Retinal pigment epithelial cell (primary cell): ENCODE data around the gene RCOR1.

Experiments used
- DNase-seq: peaks from one replicate; pipeline ENCODE4 v3.0.0-alpha.2; 2010; ENCODE audit warnings: low read depth
- H3K4me3 ChIP-seq: 2 replicates; pipeline ENCODE4 v1.5.1; 2011; ENCODE audit warnings: mild to moderate bottlenecking, low read length, control low read depth, moderate library complexity
- TF ChIP-seq, protein P1 (sequence below): conservative IDR thresholded peaks from 2 replicates; pipeline ENCODE4 v1.5.1; 2011; ENCODE audit warnings: low read depth, low read length, control low read depth, inconsistent platforms

RCOR1 gene

DNA sequence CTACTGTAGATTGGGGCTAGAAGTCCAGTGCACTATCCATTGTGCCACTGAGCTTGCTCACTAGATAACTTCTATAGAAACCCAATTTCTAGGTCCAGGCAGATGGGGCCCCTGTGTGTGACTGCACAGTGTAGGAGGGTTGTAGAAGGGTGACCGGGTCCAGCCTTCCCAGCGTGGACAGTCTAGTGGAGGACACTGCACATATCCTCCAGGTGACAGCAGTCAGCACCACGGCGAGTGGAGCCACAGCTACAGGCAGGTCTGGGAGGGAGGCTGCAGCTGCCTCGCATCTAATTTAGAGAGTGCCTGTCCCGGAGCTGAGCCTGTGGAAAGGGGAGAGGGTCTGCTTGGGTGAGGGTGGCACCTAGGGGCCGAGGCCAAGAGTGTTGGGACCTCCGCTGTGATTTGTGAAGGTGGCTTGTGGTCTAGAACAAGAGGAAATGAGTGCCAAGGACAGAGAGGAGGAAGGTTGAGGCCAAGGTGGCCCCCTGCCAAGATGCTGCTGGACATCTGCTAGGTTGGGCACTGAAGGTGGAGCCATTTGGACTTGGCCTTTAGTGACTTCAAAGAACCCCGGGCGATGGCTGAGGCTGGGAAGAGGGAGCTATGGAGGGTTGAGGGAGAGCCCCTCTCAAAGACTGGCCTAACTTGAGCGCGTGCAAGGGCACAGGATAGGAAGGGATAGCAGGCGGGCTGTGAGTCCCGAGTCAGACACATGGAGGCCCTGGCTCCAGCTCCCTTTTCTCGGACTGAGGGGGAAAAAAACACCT lies 138.8 kb downstream of the RCOR1 start:
- DNase-seq, result no peak
- H3K4me3 ChIP-seq, result no peak overlapping the region
- TF ChIP-seq, protein P1, sequence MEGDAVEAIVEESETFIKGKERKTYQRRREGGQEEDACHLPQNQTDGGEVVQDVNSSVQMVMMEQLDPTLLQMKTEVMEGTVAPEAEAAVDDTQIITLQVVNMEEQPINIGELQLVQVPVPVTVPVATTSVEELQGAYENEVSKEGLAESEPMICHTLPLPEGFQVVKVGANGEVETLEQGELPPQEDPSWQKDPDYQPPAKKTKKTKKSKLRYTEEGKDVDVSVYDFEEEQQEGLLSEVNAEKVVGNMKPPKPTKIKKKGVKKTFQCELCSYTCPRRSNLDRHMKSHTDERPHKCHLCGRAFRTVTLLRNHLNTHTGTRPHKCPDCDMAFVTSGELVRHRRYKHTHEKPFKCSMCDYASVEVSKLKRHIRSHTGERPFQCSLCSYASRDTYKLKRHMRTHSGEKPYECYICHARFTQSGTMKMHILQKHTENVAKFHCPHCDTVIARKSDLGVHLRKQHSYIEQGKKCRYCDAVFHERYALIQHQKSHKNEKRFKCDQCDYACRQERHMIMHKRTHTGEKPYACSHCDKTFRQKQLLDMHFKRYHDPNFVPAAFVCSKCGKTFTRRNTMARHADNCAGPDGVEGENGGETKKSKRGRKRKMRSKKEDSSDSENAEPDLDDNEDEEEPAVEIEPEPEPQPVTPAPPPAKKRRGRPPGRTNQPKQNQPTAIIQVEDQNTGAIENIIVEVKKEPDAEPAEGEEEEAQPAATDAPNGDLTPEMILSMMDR, result no peak

DNA sequence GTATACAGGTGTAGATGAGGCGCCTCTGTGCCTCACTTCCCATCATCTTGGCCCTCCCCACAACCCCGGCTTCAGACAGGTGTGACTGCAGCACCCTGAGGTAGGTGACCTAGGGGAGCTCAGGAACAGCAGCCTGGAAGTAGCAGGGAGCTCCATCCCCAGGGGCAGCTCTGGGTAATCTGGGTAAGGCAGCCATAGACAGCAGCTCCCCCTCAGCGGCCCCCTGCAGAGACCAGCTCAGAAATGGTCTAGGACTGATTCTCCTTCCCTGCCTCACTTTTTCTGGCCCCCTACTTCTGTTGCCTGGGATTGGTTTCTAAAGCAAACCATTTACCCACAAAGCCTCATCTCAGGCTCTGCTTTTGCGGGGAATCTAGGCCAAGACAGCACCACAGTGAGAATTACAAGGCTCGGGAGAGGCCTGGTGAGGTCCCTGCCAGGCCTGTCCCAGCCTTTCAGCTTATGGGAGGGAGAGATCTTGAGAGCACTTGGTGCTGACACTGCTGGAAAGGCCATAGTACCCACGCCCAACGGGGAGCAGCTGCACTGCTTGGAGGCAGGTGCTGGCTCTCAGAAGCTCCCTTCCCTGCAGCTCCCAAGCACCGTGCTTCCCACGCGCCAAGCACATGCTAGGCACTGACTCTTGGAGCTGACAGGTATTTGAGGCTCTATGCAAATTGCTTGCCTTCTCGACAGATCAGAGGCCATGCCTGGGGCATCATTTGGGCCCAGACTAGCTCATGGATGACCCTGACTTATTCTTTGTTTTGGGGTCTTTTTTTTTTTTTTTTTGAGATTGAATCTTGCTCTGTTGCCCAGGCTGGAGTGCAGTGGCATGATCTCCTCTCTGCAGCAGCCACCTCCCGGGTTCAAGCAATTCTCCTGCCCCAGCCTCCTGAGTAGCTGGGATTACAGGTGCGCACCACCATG lies 139.7 kb downstream of the RCOR1 start:
- TF ChIP-seq, protein P1, result no peak
- no peak for DNase-seq

DNA sequence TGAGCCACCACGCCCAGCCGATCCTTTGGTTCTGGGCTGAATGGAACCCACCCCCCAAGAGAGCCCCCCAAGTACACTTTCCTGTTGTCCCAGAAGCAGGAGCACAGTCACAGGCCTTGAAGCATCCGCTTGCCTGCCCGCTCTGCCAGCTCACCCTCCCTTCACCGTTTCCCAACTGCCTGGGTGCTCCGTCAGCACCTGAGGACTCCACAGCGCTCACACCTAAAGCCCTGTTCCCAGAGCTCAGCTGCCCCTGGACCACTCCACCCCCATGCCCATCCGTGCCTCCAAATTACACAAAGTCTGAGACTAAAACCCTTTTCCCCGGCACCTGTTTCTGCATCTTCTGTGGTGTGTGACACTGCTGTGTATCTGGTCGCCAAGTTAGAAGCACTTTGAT lies 140.5 kb downstream of the RCOR1 start:
- TF ChIP-seq, protein P1, result no peak
- DNase-seq, result no peak
- no peak overlapping the region for H3K4me3 ChIP-seq

More for the DNA sequence above, 139.7 kb downstream of the RCOR1 start:
- H3K4me3 ChIP-seq, result no peak overlapping the region

- DNase-seq, result no peak
- H3K4me3 ChIP-seq, result no peak overlapping the region
- TF ChIP-seq, protein P1, result no peak
Measured at GRCh38 chr14:102733326-102733725, 140.9 kb downstream of the RCOR1 start.

DNA sequence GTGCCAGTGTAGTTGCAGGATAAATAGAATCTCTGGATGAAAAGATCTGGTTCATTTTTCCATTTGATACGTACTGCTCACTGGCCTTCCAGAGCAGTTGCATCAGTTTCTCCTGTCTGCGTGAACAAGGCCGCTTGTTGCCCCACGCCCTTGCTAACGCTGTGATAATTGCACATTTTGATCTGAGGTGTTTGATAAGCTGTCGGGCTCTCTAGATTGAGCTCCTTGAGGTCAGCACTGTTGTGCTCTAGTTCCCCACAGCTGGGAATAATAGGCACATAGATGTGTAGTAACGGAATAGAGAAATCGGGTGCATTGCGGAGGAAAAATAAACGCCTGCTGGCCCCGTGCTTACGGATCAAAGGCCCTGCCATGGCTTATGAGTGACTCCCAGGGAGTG lies 142.0 kb downstream of the RCOR1 start:
- DNase-seq, result no peak
- H3K4me3 ChIP-seq, result no peak overlapping the region

DNA sequence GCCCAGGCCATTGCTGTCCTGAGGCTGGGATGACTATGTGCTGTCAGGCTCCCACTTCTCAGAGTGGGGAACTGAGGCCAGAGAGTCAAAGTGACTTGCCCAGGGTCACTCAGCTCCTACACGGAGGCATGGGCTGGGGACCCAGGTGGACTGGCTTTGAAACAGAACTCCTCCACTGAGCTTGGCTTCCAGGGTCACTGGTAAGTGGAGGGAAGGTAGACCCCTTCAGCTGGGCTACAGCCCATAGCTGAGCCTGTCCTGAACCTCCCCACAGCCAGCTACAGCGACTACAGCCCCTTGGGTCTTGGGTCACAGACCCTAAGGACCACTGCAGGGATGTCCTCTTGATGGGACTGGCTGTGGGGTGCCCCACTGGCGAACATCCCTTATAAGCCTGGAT lies 144.5 kb downstream of the RCOR1 start:
- no peak for DNase-seq
- no peak overlapping the region for H3K4me3 ChIP-seq
- TF ChIP-seq, protein P1, result no peak

More for the DNA sequence above, 142.0 kb downstream of the RCOR1 start:
- TF ChIP-seq, protein P1, result no peak
